ENCODE results near the gene EIF3F.

The EIF3F gene

GRCh38 chr11:8023831-8024555 lies 36.9 kb downstream of the EIF3F start:
- no peak for DNase-seq

DNA sequence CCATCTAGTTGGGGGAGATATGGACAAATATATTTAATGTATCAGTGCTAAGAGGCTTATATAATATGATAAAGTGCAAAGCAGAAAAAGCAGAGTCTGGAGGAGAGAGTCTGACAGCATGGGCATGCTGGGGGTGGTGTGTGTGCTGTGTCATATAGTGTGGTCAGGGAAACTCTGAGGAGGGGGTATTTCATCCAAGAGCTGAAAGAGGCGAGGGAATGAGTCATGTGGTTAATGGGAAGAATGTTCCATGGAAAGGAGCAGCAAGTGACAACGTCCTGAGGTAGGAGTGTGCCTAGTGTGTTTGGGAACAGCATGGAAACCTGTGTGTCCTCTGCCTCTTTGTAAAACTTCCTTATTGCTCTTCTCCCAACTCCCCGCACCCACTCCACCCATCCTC lies 38.0 kb downstream of the EIF3F start:
- no peak for DNase-seq

- no peak for DNase-seq
These were observed 38.7 kb downstream of the EIF3F start for GRCh38 chr11:8025816-8026215.

- DNase-seq = no peak
These were observed 39.8 kb downstream of the EIF3F start for GRCh38 chr11:8026982-8027381.

- DNase-seq = no peak
These were observed 41.6 kb downstream of the EIF3F start for GRCh38 chr11:8028766-8029165.

- DNase-seq = no peak
These were observed 43.5 kb downstream of the EIF3F start for GRCh38 chr11:8030526-8031247.

GRCh38 chr11:8031248-8032115 lies 44.3 kb downstream of the EIF3F start:
- no peak for DNase-seq

DNA sequence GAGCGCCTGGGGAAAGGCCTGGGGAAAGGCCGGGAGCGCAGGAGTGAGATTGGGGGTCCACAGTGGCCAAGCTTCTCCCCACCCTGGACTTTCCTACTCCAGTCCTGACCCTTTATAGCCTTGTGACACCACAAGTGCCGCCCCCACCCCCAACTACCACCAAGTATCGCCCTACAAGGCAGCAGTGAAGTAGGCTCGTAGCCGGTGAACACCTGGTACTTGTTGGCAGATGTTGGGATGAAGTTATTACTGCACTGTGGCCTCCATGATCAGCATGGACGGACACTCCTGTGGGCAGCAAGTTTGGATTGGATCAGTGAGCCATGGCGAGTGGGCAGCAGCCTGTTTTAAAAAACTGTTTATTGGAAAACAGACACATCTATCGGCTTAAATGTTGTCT lies 45.0 kb downstream of the EIF3F start:
- no peak for DNase-seq

GRCh38 chr11:8032576-8033304 lies 45.6 kb downstream of the EIF3F start:
- no peak for DNase-seq

- peak; percentile 34 for DNase-seq
These were observed 46.4 kb downstream of the EIF3F start for GRCh38 chr11:8033305-8034105.

- no peak for DNase-seq
These were observed 47.0 kb downstream of the EIF3F start for GRCh38 chr11:8034106-8034585.

DNA sequence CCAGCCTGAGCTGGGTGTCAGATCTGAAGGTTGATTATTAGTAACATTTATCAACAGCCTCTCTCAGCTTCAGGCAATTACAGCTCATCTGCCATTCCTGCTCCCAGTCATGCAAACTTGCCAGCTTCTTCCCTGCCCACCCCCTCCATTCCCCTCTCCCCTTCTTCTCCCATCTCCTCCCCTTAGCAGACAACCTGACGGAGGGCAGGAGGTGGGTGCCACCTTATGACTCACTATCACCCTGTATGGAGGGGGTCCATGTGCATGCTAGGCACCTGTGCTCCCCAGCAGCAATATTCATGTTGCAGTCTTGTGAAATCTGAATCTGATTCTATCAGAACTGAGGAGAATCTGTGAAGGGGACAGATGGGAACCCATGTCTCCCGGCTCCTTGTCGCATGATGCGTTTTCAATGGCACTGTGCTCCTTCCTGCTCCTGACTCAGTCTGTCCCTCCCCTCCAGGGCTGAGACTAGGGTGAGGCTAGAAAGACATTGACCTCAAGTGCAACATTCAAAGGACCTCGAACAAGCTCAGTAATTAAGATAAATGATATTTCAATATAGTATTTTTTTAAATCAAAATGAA lies 47.6 kb downstream of the EIF3F start:
- DNase-seq = no peak

DNA sequence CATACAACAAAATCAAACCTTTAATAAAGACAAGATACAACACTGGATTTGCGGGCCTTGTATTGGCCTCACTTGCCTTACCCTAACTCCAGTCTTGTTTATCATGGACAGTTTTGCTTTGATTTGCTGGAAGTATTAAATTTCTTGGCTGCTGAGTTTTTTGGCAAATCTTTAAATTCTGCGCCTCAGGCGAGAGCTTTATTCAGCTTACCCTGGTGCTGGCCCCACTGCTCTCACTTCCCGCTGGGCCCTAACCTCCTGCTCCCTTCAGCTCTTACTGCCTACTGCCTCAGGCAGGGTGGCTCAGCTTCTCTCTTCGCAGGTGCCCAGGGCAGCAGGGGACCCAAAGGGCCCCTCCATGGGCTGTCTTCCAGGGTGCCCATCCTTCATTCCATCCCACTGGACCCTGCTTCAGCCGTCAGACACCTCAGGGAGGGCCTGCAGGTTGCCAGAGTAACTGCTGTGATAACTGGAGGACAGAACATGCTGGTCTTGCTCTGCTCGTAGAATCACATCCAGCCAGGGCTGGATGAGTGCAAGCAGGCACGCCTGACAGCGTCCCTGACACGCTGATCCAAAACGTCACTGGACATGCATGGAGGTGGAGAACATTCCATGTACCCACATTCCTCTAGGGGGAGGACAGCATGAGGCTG lies 48.2 kb downstream of the EIF3F start:
- DNase-seq = no peak

DNA sequence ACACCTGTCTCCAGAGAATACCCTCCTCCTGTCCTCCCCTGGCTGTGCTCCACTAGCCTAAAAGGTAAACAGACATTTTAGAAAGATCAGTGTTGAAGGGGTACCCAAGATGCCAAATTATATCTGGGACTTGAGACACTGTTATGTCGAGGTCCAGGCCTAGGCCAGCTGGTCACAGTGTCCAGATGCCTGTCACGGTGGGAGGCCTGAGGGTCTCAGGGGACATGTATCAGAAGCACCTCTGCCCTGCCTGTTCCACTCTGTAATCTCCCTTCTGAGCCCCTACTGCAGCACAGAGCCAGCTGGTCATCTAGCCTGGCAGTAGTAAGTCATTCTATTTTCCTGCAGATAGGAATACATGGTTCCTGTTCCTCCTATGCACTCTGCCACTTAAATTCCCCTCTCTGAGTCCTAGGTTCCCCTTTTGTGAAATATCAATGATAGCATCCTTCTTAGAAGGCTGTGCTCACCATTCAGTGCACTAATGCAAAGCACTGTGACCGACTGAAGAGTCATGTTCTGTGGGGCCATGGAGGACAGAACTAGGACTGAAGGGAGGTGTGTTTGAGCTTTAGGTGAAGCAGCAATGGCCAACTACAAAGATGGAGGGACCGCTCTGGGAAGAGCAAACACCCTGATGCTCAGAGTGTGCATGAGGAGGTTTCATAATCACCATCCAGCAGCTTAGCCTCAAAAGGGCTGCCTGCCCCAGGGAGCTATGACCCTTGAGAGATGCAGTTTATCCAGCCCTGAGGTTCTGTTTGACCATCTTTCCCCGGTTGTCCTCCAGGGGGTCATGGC lies 49.1 kb downstream of the EIF3F start:
- no peak for DNase-seq

GRCh38 chr11:8036986-8037385 lies 49.8 kb downstream of the EIF3F start:
- DNase-seq = no peak

DNA sequence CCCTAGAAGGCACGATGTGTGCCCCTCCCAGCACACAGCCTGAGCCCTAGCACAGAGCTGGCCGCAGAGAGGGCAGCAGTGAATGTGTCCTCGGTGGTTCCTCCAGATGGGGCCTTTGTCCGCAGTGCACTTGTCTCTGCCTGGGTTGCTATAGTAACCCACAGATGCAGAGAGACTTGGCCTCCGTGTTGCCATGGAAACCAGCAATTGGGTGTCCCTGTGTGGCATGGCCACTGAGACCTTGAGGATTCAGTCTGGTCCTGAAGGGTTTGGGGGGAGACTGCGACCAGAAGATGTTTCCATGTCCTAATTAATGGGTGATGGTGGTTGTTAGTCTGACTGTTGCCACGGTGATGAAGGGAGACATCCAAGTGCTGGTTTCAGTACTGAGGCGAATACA lies 51.3 kb downstream of the EIF3F start:
- DNase-seq = no peak

- no peak for DNase-seq
These were observed 51.8 kb downstream of the EIF3F start for GRCh38 chr11:8038811-8039529.

DNA sequence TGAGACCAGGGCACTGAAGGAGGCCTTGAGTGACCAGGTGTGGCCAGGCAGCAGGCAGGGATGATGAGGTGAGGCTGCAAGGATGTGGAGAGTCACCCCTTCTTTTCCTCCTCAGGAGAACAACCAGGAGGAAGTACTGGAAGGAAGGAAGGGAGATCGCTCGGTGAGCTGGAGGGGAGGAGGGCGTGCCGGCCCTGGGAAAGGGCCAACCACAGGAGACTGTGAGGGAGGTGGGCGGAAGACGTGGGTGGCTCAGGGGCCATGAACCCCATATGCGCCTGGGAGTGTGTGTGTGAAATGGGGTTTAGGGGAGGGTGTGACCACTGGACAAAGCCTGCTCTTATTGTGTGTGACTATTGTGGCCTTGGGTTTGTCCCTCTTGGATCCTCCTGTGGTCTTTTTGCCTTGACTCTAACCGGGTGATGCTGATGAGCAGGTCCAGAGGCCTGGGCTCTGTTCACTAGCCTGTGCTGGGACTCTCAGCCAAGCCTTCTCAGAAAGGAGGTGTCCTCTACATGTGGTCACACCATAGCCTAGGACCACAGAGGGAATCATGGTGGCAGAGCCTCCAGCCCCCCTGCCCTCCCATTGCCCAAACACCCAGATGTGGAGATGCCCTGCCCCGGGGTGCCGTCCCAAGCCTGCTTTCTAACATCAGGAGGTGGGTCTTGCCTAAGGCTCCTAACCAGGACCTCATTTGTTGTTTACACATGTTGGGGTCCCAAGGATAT lies 52.6 kb downstream of the EIF3F start:
- no peak for DNase-seq

Measured in effector CD4-positive, alpha-beta T cell (primary cell).